Measurements from ENCODE around the gene GUCY2D.

GUCY2D gene

GRCh38 chr17:8044819-8045810 lies 42.7 kb downstream of the GUCY2D start:
- Histone ChIP-seq H2BK5ac (ENCODE audit: low read length) (no peak overlapping the region), H3K36me3 (replicated peaks in 1 of 2; ENCODE audit: control insufficient read depth in 2 of 2, insufficient read depth in 2 of 2, low read length in 2 of 2) (no peaks in the 10 kb centered on the region), H3K4ac (ENCODE audit: low read length) (no peak overlapping the region), H3K27ac (replicated peaks; ENCODE audit: low read length) (no peak overlapping the region), H2BK15ac (ENCODE audit: low read length) (peak overlapping the region; percentile 72), H3K4me1 (ENCODE audit: control insufficient read depth in 2 of 2, insufficient read depth in 1 of 2, low read depth in 1 of 2, low read length in 2 of 2) (peaks cover 0 to 2% of the 10 kb centered on the region in 2 donors), H3K23ac (ENCODE audit: low read depth, low read length, poor library complexity) (peak overlapping the region; percentile 30), H2AFZ (ENCODE audit: low read length) (no peak overlapping the region), H3K18ac (ENCODE audit: low read length) (peak overlapping the region; percentile 35), H3K79me1 (ENCODE audit: low read depth, low read length) (no peaks in the 10 kb centered on the region), H3K4me3 (ENCODE audit: low read length in 2 of 2) (no peak overlapping the region), H2BK12ac (ENCODE audit: low read length) (no peak overlapping the region), H3K27me3 (ENCODE audit: control insufficient read depth in 3 of 3, insufficient read depth in 3 of 3, low read depth in 1 of 3, low read length in 3 of 3) (peaks cover 0 to 49% (median 6%) of the 10 kb centered on the region in 3 experiments), H4K8ac (ENCODE audit: low read depth, low read length) (peak overlapping the region; percentile 99), H3K9ac (ENCODE audit: low read depth, low read length, poor library complexity) (peak overlapping the region; percentile 50), H2AK5ac (ENCODE audit: low read depth, low read length) (peak overlapping the region; percentile 32), H2BK120ac (ENCODE audit: low read depth, low read length) (no peak overlapping the region), H3K9me3 (replicated peaks in 1 of 2; ENCODE audit: control insufficient read depth in 2 of 2, insufficient read depth in 1 of 2, low read depth in 1 of 2, low read length in 2 of 2) (no peaks in the 10 kb centered on the region), H3K14ac (ENCODE audit: low read length) (no peak overlapping the region), H4K91ac (ENCODE audit: low read depth, low read length, poor library complexity) (no peak overlapping the region), H3K4me2 (ENCODE audit: insufficient read depth, low read length, poor library complexity, severe bottlenecking) (no peak overlapping the region)
- no peak for DNase-seq (ENCODE audit: low spot score)
- WGBS, 2 donors (ENCODE audit: extremely low coverage in 2 of 2, insufficient read length in 2 of 2, insufficient replicate concordance in 1 of 2), result no CpG with 5 or more reads among the region's 24 CpGs

DNA sequence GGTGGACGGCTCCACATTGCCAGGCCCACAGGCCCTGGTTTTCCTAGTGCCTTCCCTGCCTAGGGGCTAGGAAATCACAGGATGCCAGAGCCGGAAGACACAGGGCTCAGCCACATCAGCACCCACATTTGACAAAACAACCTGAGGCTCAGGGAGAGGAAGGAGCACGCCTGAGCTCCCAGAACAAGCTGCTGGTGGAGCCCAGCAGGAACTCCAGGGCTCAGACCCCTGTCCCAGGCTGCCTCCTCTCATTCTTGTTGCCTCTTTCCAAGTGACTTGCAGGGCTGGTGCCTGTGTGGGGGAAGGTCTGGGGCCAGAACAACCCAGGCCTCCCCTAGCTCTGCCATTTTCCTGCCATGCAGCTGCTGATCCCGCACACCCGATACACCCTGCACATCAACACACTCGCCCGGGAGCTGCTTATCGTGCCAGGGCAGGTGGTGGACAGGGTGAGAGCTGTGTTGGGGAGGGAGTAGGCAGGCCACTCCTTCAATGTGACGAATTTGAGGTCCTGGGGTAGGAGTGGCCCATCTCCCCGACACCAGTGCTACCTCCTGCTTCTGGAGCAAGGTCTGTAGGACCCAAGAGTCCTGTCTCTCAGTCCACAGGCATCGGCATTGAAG lies 44.0 kb downstream of the GUCY2D start:
- Histone ChIP-seq H3K14ac (ENCODE audit: low read length) (peak overlapping the region; percentile 14), H2BK5ac (ENCODE audit: low read length) (no peak overlapping the region), H3K9me3 (replicated peaks in 1 of 2; ENCODE audit: control insufficient read depth in 2 of 2, insufficient read depth in 1 of 2, low read depth in 1 of 2, low read length in 2 of 2) (no peaks in the 10 kb centered on the region), H3K23ac (ENCODE audit: low read depth, low read length, poor library complexity) (peak overlapping the region; percentile 52), H3K36me3 (replicated peaks in 1 of 2; ENCODE audit: control insufficient read depth in 2 of 2, insufficient read depth in 2 of 2, low read length in 2 of 2) (no peaks in the 10 kb centered on the region), H4K91ac (ENCODE audit: low read depth, low read length, poor library complexity) (no peak overlapping the region), H3K4me3 (ENCODE audit: low read length in 2 of 2) (no peak overlapping the region), H3K4me2 (ENCODE audit: insufficient read depth, low read length, poor library complexity, severe bottlenecking) (no peak overlapping the region), H2BK120ac (ENCODE audit: low read depth, low read length) (no peak overlapping the region), H2AFZ (ENCODE audit: low read length) (no peak overlapping the region), H3K18ac (ENCODE audit: low read length) (peak overlapping the region; percentile 27), H3K27ac (replicated peaks; ENCODE audit: low read length) (no peak overlapping the region), H4K8ac (ENCODE audit: low read depth, low read length) (no peak overlapping the region), H3K4ac (ENCODE audit: low read length) (peak overlapping the region; percentile 76), H3K4me1 (ENCODE audit: control insufficient read depth in 2 of 2, insufficient read depth in 1 of 2, low read depth in 1 of 2, low read length in 2 of 2) (peaks cover 0 to 2% of the 10 kb centered on the region in 2 donors), H3K27me3 (ENCODE audit: control insufficient read depth in 3 of 3, insufficient read depth in 3 of 3, low read depth in 1 of 3, low read length in 3 of 3) (peaks cover 0 to 54% (median 3%) of the 10 kb centered on the region in 3 experiments), H2AK5ac (ENCODE audit: low read depth, low read length) (peak overlapping the region; percentile 43), H3K79me1 (ENCODE audit: low read depth, low read length) (no peaks in the 10 kb centered on the region), H3K9ac (ENCODE audit: low read depth, low read length, poor library complexity) (no peak overlapping the region), H2BK12ac (ENCODE audit: low read length) (no peak overlapping the region), H2BK15ac (ENCODE audit: low read length) (no peak overlapping the region)
- DNase-seq (ENCODE audit: low spot score), result no peak
- no CpG with 5 or more reads among the region's 11 CpGs for WGBS, 2 donors (ENCODE audit: extremely low coverage in 2 of 2, insufficient read length in 2 of 2, insufficient replicate concordance in 1 of 2)

- H2AK5ac ChIP-seq (ENCODE audit: low read depth, low read length), result peak overlapping the region; percentile 69
- H3K9me3 ChIP-seq (replicated peaks in 1 of 2; ENCODE audit: control insufficient read depth in 2 of 2, insufficient read depth in 1 of 2, low read depth in 1 of 2, low read length in 2 of 2), result no peaks in the 10 kb centered on the region
- peaks cover 0 to 62% (median 2%) of the 10 kb centered on the region in 3 experiments for H3K27me3 ChIP-seq (ENCODE audit: control insufficient read depth in 3 of 3, insufficient read depth in 3 of 3, low read depth in 1 of 3, low read length in 3 of 3)
- peak overlapping the region; percentile 52 for H3K23ac ChIP-seq (ENCODE audit: low read depth, low read length, poor library complexity)
- H3K9ac ChIP-seq (ENCODE audit: low read depth, low read length, poor library complexity), result peak overlapping the region; percentile 25
- H3K4ac ChIP-seq (ENCODE audit: low read length), result no peak overlapping the region
- H3K14ac ChIP-seq (ENCODE audit: low read length), result peak overlapping the region; percentile 14
- H4K8ac ChIP-seq (ENCODE audit: low read depth, low read length), result no peak overlapping the region
- no peak for DNase-seq (ENCODE audit: low spot score)
- H2BK5ac ChIP-seq (ENCODE audit: low read length), result no peak overlapping the region
- no peak overlapping the region for H2BK120ac ChIP-seq (ENCODE audit: low read depth, low read length)
- H3K36me3 ChIP-seq (replicated peaks in 1 of 2; ENCODE audit: control insufficient read depth in 2 of 2, insufficient read depth in 2 of 2, low read length in 2 of 2), result no peaks in the 10 kb centered on the region
- H3K4me1 ChIP-seq (ENCODE audit: control insufficient read depth in 2 of 2, insufficient read depth in 1 of 2, low read depth in 1 of 2, low read length in 2 of 2), result peaks cover 0 to 2% of the 10 kb centered on the region in 2 donors
- no peak overlapping the region for H2AFZ ChIP-seq (ENCODE audit: low read length)
- peak overlapping the region; percentile 33 for H3K18ac ChIP-seq (ENCODE audit: low read length)
- H2BK12ac ChIP-seq (ENCODE audit: low read length), result peak overlapping the region; percentile 79
- no CpG with 5 or more reads among the region's 24 CpGs for WGBS, 2 donors (ENCODE audit: extremely low coverage in 2 of 2, insufficient read length in 2 of 2, insufficient replicate concordance in 1 of 2)
- H3K4me3 ChIP-seq (ENCODE audit: low read length in 2 of 2), result no peak overlapping the region
- no peak overlapping the region for H4K91ac ChIP-seq (ENCODE audit: low read depth, low read length, poor library complexity)
- peak overlapping the region; percentile 59 for H2BK15ac ChIP-seq (ENCODE audit: low read length)
- no peak overlapping the region for H3K4me2 ChIP-seq (ENCODE audit: insufficient read depth, low read length, poor library complexity, severe bottlenecking)
- H3K27ac ChIP-seq (replicated peaks; ENCODE audit: low read length), result no peak overlapping the region
- H3K79me1 ChIP-seq (ENCODE audit: low read depth, low read length), result no peaks in the 10 kb centered on the region
Measured at GRCh38 chr17:8046929-8047768, 44.7 kb downstream of the GUCY2D start.

All from neuronal stem cell (in vitro differentiated cells).